GM18508 (cell line): ENCODE results near the gene NUMB.

Experiments
- ATAC-seq: cut with Tn5 transposase; IDR thresholded peaks from one replicate; pipeline ENCODE4 v1.9.1; 2021; ENCODE audit warnings: moderate number of reproducible peaks; ENCODE audit not compliant: insufficient read depth, unreplicated experiment

The NUMB gene

DNA sequence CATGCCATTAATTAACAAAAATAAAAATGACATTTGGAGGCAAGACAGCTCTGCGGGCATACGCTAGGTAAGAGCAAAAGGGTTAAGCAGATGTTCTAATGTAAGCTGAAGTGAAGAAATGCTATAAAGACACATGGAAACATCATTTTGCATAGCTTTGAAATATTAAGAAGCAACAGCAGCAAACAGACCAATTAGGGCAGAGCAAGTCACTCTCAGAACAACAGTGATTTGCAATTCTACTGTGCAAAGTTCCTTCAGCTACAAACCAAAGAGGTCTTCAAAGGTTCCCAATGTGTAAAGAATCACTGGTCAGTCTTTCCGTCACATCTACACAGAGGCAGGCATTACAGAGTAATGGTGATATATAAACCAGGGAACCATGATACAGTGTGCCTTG, 152.8 kb downstream of the NUMB start:
- ATAC-seq: no peak

GRCh38 chr14:73295198-73295796, 163.0 kb downstream of the NUMB start:
- no peak for ATAC-seq

DNA sequence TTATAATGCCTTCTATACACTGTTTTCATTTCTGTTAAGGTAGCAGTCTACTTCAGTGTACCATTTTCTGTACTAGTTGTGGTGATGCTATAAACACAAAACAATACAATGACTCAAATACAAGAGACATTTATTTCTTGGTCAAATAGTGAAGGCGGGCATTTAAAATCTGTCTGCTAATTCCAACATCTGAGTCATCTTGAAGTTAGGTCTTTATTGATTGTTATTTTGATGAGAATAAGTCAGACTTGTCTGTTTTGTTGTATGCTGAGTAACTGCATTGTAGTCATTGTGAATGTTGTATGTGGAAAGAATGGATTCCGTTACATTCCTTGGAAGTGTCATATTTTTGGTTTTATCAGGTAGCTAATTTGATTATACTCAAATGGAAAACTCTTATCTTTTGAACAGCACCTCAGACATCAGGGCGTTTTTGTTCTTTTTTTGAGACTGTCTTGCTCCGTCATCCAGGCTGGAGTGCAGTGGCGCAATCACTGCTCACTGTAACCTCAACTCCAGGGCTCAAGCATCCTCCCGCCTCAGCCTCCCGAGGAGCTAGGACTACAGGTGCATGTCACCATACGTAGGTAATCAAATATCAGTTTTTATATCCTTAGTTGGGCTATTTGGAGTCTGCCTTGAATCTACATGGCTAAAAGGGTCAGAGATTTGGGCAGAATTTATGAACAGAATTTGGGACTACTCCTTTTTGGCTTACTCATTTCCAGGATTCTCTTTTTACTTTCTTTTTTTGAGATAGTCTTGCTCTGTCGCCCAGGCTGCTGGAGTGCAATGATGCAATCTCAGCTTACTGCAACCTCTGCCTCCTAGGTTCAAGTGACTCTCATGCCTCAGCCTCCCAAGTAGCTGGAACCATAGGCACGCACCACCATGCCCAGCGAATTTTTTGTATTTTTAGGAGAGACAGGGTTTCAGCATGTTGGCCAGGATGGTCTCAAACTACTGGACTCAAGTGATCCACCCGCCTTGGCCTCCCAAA, 164.3 kb downstream of the NUMB start:
- no peak for ATAC-seq

GRCh38 chr14:73290279-73290678, 168.1 kb downstream of the NUMB start:
- ATAC-seq: peak; percentile 60

GRCh38 chr14:73289729-73290128, 168.6 kb downstream of the NUMB start:
- no peak for ATAC-seq

DNA sequence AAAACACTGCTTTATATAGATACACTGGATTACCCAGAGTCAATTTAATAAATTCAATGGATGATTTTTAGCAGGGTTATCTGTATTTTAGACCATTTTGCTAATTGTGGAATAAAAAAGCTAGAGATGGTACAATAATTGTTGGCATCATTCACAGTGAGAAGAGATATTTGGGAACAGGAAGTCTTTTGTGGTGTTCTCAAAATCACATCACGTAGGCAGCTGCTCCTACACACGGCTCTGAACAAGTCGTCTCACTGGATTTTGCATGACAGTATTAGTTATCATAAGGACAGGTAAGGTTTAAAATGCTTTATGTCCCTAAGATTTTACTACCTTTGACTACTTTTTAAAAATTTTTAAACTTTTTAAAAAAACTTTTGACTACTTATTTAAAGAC, 169.0 kb downstream of the NUMB start:
- ATAC-seq: no peak

DNA sequence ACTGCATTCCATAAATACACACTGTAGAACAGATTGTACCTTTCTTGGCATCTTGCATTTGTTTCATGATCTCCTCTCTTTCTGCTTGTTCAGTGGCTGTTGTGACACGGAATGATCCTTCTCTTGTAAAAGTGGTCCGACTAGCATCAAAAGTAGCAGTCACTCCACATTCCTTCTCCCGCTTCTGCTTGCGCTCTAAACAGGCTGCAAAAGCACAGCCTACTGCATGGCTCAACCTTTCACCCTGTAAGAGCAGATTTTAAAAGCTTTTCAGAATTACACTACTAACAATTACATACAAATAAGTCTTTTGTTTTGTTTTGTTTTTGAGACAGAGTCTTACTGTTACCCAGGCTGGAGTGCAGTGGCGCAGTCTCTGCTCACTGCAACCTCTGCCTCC, 171.3 kb downstream of the NUMB start:
- no peak for ATAC-seq

DNA sequence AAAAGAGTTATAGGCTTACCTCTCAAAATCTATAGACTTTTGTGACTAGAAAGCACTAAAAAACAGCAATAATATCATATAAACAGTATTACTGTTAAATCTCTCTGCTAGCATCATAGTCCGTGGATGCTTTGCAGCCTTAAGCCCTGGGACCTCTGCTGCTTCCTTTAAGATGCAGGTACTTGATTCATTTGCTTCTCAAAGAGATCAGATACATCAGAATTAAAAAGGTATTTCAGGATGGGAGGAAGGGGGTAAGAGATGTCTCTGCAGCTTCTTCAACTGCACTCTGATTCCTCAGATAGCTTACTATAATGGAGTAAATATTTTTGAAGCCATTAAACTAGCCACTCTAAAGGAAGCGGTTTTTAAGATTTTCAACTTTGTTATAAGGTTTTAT, 171.7 kb downstream of the NUMB start:
- no peak for ATAC-seq

DNA sequence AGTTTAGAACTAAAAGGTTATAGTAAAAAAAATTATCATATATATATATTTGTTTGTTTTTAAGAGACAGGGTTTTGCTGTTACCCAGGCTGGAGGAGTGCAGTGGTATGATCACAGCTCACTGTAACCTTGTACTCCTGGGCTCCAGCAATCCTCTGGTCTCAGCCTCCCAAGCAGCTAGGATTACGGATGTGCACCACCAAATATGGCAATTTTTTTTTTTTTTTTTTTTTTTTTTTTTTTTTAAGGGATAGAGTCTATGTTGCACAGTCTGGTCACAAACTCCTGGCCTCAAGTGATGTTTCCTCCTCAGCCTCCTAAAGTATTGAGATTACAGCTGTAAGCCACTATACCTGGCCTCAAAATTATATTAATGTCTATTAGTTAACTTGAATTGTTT, 172.4 kb downstream of the NUMB start:
- no peak for ATAC-seq

DNA sequence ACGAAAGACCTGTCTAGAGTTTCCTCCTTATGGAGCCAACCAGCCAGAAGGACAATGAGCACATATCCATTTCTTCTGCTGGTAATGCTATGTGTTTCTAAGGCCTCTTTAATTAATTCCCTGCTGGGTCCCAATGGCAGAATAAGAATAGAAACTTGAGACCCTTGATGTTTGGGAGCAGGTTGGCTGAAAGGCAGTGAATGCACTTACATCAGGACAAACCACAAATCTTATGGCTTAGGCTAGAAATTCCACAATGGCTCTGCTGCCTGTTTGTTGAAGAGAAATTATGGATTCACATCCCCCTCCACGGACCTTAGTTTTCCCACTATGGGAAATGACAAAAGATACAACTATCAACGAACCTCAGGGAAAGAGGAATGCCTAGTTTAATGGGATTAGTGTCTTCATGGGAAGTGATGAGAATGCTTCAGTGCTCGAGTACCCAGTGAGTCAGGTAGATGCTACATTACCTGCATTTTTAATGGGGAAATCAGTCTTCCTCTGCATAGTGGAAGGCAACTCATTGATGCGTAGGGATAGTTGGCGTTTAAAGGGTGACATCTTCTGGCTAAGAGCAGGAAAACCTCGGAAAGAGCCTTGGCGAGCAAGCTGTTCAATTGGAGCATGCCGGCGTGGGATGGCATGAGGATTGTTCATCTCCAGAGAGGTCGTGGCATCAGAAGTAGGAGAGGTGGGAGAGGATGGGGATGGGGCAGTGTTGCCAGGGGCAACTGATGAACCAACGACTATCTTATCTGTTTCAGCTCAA, 174.6 kb downstream of the NUMB start:
- no peak for ATAC-seq

DNA sequence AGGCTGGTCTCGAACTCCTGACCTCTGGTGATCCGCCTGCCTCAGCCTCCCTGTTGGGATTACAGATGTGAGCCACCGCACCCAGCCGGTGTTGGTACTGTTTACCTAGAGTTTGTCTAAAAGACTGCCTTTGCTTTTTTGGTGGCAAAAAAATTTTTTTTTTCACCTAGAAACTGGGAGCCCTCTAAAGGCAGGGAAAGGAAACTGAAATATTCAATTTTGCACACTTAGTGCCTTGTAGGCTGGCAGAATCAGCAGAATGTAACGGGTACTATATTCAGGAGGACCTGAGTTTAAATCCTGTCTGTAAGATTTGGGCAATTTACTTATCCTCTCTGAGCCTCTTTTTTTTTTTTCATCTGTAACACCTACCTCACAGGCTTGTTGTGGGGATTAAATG, 177.4 kb downstream of the NUMB start:
- ATAC-seq: no peak

GRCh38 chr14:73277376-73277775, 181.0 kb downstream of the NUMB start:
- no peak for ATAC-seq

- ATAC-seq: no peak
These were observed 181.5 kb downstream of the NUMB start for GRCh38 chr14:73276836-73277235.

- ATAC-seq: no peak
These were observed 184.5 kb downstream of the NUMB start for GRCh38 chr14:73273799-73274198.

GRCh38 chr14:73272393-73272792, 186.0 kb downstream of the NUMB start:
- ATAC-seq: no peak

DNA sequence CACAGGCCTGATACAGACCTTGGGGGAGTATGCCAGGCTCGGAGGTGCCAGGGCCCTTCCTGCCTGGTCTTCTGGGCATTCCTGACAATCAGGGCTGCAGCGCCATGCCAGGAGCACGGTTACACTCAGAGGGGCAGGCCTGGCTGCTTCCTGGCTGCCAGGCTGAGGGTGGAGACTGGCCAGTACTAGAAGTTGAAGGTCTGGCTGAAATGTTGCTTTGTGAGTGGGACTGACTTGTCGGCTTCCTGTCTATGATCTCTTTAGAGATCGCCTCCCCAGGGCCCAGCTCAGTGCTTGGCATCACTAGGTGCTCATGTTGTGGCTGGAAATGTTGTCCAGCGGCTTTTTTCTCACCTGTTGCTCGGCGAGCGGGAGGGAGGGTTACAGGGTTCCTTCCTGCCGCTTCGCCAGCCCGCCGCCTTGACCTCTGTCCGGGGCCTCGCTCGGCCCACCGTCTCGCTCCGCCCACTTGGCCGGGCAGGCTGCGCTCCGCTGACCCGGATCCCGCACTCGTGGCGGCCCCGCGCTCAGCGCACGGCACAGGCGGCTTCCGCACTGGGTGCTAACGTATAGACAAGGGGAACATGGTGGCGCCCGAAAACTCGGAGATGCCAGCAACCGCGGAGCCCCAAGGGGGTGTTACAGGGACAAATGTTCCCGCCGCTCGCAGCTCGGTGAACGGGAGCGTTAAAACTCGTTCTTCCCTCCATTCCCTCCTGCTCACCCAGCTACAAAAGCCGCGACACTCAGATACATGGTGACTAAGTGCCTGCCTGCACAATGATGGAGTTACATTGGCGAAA, 188.4 kb downstream of the NUMB start:
- ATAC-seq: no peak

DNA sequence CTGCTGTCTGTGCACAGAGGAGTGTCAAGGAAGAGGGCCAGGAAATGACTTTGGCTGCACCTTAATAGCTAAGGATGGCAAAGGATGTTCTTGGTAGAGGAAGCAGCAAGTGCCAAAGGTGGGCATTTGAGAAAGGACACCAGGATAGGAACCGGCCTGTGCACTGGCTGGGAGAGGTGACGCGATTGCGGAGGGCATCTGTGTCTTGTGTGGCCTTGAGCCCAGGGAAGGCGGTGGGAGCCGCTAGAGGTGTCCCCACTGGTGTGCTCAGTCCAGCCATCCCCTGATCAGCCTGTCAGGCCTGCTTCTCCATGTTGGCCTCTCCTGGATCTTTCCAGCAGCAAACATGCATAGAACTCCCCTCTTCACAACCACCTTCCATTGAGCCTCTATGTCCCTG, 190.9 kb downstream of the NUMB start:
- ATAC-seq: no peak

DNA sequence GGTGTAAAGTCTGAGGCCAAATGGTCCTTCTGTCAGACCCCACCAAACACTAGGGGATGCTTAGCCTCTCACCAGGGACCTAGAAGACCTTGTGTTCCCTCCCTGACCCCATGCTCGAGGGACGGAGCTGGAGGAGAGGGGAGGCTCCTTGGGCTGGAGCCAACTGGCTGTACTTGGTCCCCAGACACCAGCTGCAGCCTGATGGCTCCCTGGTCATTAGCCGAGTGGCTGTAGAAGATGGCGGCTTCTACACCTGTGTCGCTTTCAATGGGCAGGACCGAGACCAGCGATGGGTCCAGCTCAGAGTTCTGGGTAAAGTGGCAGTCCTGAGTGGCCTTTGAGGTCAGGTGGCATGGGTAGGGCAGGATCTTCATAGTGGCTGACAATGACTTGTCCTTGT, 192.0 kb downstream of the NUMB start:
- no peak for ATAC-seq

DNA sequence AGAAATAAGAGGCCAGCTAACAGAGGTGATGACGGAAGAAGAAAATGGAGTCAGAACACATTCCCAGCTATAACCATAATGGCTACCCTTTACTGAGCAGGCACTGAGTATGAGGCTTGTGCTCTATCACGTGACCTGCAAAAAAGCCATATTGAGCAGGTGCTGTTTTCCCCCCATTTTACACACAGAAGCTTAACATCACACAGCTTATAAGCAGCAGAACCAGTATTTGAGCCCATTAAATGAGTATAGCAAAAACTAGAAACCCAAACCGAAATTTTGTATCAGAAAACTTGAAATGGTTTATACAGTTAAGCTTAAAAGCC, 192.7 kb downstream of the NUMB start:
- ATAC-seq: no peak
